Effector memory CD4-positive, alpha-beta T cell (primary cell): ENCODE measurements around the gene DSCAML1.
"Not testable (repeated sequence)": the region's sequence is repeated elsewhere in the genome, so short reads cannot be mapped to it uniquely, and the experiment has no call there.

Experiments used
- DNase-seq, 3 donors: peaks; one replicate each; pipeline ENCODE4 v3.0.0-alpha.2; 2020
- H3K27ac ChIP-seq: 2 replicates; pipeline ENCODE4 v1.7.0; 2013; ENCODE audit warnings: mild to moderate bottlenecking, low read length, moderate library complexity; ENCODE audit not compliant: insufficient read depth, poor library complexity, severe bottlenecking
- H3K27me3 ChIP-seq: replicated peaks from 2 replicates; pipeline ENCODE4 v1.7.0; 2013; ENCODE audit warnings: mild to moderate bottlenecking, low read length; ENCODE audit not compliant: insufficient read depth, control insufficient read depth, poor library complexity, severe bottlenecking
- H3K36me3 ChIP-seq: 2 replicates; pipeline ENCODE4 v1.7.0; 2013; ENCODE audit warnings: mild to moderate bottlenecking, low read length, moderate library complexity; ENCODE audit not compliant: control insufficient read depth, insufficient read depth
- H3K4me1 ChIP-seq: 2 replicates; pipeline ENCODE4 v1.7.0; 2013; ENCODE audit warnings: low read length, mild to moderate bottlenecking; ENCODE audit not compliant: control insufficient read depth, insufficient read depth, poor library complexity, severe bottlenecking
- H3K4me3 ChIP-seq: 2 replicates; pipeline ENCODE4 v1.7.0; 2013; ENCODE audit warnings: low read length, low read depth, mild to moderate bottlenecking; ENCODE audit not compliant: insufficient read depth, poor library complexity, severe bottlenecking
- H3K9me3 ChIP-seq: 2 replicates; pipeline ENCODE4 v1.7.0; 2013; ENCODE audit warnings: mild to moderate bottlenecking, low read length, moderate library complexity; ENCODE audit not compliant: control insufficient read depth

The DSCAML1 gene

DNA sequence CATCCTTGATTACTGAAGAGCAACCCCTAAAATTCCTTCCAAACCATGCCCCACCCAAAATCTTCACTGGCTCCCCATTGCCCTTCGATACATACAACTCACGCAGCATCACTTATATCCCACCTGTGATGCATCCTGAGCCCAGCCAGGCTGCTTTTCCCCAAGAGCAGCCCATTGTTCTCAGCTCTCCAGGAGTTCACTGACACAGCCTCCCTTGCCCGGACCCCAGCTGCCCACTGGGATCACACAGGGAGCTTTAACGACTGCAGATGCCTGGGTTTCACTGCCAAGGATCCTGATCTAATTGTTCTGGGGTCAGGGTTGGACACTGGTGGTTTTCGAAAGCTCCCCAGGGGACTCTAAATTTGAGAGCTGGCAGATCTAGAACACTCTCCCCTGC is 33.6 kb downstream of the DSCAML1 start:
- H3K27me3 ChIP-seq, H3K27ac ChIP-seq, H3K36me3 ChIP-seq, H3K9me3 ChIP-seq, H3K4me3 ChIP-seq, H3K4me1 ChIP-seq, DNase-seq: not testable (repeated sequence)

DNA sequence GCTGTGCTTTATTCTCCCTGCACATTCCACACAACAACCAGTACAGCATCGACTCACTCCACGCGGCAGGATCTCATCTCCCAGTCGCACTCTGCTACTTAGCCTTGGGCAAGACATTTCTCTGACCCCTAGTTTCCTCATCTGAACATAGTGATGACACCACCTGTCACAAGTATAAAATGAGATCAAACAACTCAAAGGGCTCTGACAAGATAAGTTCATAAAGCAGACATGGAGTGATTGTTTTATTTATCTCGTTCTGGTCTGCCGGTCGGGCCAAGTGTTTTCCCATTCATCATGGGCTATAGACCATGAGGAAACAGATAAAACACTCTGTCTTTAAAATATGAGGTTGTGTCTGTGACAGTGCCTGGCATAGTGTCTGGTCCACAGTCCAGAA is 35.0 kb downstream of the DSCAML1 start:
- no peaks in the 10 kb centered on the region for H3K9me3 ChIP-seq
- no peak overlapping the region for H3K27ac ChIP-seq
- H3K36me3 ChIP-seq: no peaks in the 10 kb centered on the region
- no peak for DNase-seq
- no peaks in the 10 kb centered on the region for H3K4me1 ChIP-seq
- no peak overlapping the region for H3K4me3 ChIP-seq
- H3K27me3 ChIP-seq: no peaks in the 10 kb centered on the region

DNA sequence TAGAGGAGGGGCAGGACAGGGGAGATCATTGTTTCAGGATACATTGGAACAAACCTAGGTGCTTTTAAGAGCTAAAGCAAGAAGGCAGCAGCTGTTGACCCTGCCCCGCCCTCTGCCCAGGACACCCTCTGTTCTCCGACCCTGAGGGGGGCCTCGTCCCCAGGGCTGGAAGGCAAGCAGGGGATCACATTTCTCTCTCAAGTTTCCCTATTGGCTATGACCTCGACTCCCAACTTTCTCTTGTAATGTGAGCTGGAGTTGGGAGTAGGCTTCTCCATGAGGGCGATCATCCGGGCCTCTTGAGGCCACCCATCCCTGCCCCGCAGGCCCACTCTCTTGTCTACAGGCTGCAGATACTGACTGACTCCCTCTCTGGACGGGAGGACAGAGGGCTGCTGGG is 37.7 kb downstream of the DSCAML1 start:
- H3K4me1 ChIP-seq: no peaks in the 10 kb centered on the region
- H3K9me3 ChIP-seq: no peaks in the 10 kb centered on the region
- no peak overlapping the region for H3K4me3 ChIP-seq
- H3K27me3 ChIP-seq: no peaks in the 10 kb centered on the region
- DNase-seq: no peak
- no peaks in the 10 kb centered on the region for H3K36me3 ChIP-seq
- no peak overlapping the region for H3K27ac ChIP-seq

DNA sequence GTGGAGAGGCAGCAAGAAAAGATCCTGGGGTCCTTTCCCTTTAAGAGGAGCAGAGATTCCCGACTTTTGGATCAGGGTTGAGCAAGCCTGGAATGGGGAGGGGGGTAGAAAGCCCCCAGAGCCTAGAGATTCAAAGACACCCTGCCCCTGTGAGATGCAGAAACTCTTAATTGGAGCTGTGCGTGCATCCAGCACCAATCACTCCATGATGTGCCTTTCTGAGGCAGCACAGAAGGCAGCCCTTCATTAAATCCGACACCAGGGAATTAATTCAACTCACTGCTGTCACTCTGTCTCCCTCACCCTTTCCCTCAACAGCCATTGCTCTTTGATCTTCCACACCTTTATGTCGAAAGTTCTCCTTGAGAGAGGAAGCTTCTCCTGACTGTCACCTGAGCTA is 43.0 kb downstream of the DSCAML1 start:
- Histone ChIP-seq H3K9me3 (no peaks in the 10 kb centered on the region), H3K36me3 (no peaks in the 10 kb centered on the region), H3K27ac (no peak overlapping the region), H3K27me3 (no peaks in the 10 kb centered on the region), H3K4me1 (no peaks in the 10 kb centered on the region), H3K4me3 (no peak overlapping the region)
- DNase-seq: no peak

DNA sequence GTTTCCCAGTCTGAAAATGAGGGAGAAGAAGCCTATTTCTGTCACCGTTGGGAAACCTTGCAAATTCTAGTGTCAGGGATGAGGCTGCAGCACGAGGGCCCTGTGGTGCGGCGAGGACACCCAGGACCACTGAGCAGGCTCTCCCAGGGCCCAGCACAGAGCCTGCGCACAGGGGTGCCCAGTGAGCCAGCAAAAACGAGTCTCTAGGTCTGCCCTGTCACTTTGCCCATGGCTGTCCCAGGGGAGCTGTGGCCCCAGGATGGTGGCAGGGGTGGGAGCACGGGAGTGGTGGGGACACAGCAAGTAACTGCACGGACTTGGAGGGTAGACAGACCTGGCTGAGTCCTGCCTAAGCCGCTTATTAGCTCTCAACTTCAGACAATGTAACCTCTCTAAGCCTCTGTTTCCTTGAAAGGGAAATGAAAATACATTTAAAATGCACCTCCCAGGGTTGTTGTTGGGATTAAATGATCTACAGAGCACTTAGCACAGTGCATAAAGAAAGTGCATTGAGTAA is 44.2 kb downstream of the DSCAML1 start:
- Histone ChIP-seq H3K9me3 (no peaks in the 10 kb centered on the region), H3K4me1 (no peaks in the 10 kb centered on the region), H3K36me3 (no peaks in the 10 kb centered on the region), H3K27ac (no peak overlapping the region), H3K27me3 (no peaks in the 10 kb centered on the region), H3K4me3 (no peak overlapping the region)
- no peak for DNase-seq

DNA sequence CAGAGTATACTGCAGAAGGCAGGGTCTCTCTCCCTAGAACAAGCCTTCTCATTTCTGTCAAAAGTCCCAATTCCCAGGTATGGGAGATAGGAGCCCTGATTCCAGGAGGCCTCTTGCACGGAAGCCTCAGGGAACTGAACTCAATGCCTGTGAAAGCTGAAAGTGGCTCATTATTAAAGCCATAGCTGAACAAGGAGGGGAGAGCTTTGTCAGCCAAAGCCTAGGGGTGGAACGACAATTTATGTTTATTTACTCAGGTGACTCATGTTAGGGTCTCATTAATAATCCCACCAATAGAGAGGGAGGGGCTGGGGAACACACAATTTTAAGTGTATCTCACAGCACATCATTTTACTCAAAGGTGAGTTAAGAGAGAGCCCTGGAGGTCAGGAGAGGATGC is 44.9 kb downstream of the DSCAML1 start:
- no peak for DNase-seq
- no peak overlapping the region for H3K27ac ChIP-seq
- H3K4me3 ChIP-seq: no peak overlapping the region
- H3K27me3 ChIP-seq: no peaks in the 10 kb centered on the region
- H3K9me3 ChIP-seq: no peaks in the 10 kb centered on the region
- H3K36me3 ChIP-seq: no peaks in the 10 kb centered on the region
- H3K4me1 ChIP-seq: no peaks in the 10 kb centered on the region

DNA sequence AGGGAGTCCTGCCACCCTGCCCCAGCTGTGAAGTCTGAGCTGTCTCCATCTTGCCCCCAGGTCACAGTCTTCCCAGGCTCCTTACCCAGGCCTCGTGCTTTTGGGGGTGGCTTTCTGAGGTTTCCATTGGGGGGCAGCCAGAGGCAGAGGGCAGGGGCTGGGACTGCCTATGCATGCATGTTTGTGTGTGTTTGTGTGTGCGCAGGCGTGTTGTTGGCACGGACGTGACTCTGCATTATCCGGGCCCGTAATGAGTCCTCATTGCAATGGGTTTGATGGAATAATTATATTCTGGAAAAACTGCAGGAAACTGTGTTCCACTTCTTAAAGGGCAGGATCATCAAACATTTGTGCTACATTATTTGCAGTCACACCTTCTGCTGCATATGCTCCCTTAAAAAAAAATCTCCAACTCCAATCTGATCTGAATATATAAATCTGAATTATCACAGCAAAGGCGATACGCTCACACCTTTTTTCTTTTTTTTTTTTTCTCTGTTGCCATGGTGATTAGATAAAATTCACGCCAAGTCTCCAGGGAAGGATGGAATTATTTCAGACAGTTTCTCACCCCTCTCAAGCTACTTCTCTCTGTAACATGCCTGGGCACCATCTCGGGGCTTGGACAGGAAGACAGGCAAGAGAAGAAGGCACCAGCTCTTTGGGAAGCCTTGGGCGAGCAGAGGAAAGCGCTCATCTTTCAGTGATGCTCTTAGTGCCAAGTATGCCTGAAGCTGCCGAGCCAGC is 45.9 kb downstream of the DSCAML1 start:
- no peaks in the 10 kb centered on the region for H3K4me1 ChIP-seq
- no peaks in the 10 kb centered on the region for H3K9me3 ChIP-seq
- H3K27ac ChIP-seq: no peak overlapping the region
- H3K4me3 ChIP-seq: no peak overlapping the region
- DNase-seq: no peak
- H3K36me3 ChIP-seq: no peaks in the 10 kb centered on the region
- H3K27me3 ChIP-seq: no peaks in the 10 kb centered on the region

DNA sequence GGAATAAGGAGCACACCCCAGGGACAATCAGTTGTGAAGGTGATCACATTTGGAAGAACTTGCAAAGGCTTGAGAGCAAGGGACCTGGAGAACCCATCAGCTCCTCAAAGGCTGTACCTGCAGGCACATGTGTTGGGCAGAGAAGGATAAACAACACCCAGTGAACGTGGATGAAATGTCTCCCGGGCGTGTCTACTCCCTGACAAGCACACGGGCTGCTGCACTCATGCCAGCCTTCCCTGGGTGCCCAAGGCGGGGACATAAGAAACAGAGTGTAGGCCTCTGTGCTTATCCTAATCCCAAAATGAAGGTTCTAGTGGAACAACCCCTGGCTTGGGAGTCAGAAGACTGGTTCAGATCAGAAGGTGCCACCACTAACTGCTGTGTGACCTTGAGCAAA is 46.7 kb downstream of the DSCAML1 start:
- Histone ChIP-seq H3K36me3 (no peaks in the 10 kb centered on the region), H3K4me3 (no peak overlapping the region), H3K27ac (no peak overlapping the region), H3K27me3 (no peaks in the 10 kb centered on the region), H3K4me1 (no peaks in the 10 kb centered on the region), H3K9me3 (no peaks in the 10 kb centered on the region)
- no peak for DNase-seq

DNA sequence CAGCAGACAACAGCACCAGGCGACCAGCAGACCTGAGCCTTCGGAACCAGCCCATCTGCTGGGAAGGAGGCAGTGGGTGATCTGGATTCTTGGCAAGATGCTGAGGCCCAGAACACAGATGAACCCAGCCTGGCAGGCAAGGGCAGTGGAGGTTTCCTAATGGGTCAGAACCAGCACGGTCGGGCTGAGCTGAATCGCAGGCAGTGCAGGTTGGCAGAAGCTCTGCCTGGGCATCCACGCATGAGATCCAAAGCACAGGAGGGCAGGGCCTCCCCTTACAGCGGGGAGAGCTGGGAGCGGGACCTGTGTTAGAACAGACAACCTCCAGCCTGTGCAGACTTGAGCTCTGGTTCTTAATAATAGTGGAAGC is 47.5 kb downstream of the DSCAML1 start:
- Histone ChIP-seq H3K9me3 (no peaks in the 10 kb centered on the region), H3K27me3 (no peaks in the 10 kb centered on the region), H3K27ac (no peak overlapping the region), H3K36me3 (no peaks in the 10 kb centered on the region), H3K4me1 (no peaks in the 10 kb centered on the region), H3K4me3 (no peak overlapping the region)
- no peak for DNase-seq

DNA sequence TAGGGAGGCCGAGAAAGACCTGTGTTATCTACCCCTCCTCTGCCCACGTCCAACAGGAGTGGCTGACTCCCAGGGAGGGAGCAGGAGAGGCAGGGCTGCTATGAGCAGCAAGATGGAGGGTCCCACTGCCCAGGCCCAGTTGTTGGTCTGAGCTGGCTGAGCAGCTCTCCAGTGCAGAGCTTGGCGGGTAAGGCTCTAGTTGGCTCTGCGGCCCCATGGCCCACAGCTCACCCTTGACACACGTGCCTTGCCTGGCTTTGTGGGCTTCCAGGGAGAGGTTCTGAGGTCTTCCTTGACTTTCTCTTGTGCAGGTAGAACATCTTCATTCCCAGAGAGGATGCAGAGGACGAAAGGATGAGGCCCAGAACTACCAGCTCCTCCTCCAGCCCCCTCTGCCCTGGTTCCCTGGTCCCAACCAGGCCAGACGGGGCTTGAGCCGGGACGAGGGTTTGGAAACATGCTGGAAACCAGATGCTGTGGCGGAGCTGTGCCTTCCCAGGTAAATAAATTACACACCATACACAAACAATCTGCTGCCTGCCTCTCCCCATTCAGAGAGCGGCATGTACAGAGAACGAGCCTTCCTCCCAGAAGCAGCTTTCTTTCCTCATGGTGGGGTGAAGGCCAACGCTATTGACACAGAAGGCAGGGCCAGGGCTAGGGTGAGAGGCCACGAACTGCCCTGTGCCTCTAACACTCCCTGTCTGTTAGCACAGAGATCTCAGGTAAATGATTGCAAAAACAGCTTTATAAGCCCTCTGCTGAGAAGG is 48.1 kb downstream of the DSCAML1 start:
- H3K27ac ChIP-seq: no peak overlapping the region
- no peak overlapping the region for H3K4me3 ChIP-seq
- H3K9me3 ChIP-seq: no peaks in the 10 kb centered on the region
- DNase-seq: no peak
- H3K27me3 ChIP-seq: peaks cover 2% of the 10 kb centered on the region
- no peaks in the 10 kb centered on the region for H3K36me3 ChIP-seq
- H3K4me1 ChIP-seq: no peaks in the 10 kb centered on the region
